ENCODE results near the gene ETV6. TPM values are rescaled to one million over a fixed set of nuclear protein-coding genes. Genes with fewer than 3 reads are reported as not detected.

Gene ETV6
- polyA plus RNA-seq, 2 of the 4 experiments (the other 2 are of a cell fraction): 4.0 to 7.0 TPM

DNA sequence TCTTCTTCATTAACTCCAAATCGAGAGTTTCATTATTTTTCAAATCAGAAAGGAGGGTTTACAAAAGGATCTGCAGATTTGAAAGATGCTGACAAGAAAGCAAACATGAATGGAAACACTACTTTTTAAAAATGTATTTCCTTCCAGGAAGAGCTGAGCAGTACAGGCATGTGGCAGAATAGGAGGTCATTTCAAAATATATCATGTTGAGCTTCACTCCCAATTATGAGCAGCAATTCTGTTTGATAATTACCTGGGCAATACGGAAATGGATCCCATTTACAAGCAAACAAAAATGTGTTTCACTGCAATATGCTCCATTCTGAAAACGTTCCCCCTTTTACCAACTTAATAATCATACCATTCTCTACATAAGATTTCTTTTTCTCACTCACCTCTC, 273.6 kb downstream of the ETV6 start:
- no peak for TF ChIP-seq POLR2AphosphoS2 (conservative IDR thresholded peaks at IDR 0.05; ENCODE audit: low read length)
- TF ChIP-seq, protein P1, sequence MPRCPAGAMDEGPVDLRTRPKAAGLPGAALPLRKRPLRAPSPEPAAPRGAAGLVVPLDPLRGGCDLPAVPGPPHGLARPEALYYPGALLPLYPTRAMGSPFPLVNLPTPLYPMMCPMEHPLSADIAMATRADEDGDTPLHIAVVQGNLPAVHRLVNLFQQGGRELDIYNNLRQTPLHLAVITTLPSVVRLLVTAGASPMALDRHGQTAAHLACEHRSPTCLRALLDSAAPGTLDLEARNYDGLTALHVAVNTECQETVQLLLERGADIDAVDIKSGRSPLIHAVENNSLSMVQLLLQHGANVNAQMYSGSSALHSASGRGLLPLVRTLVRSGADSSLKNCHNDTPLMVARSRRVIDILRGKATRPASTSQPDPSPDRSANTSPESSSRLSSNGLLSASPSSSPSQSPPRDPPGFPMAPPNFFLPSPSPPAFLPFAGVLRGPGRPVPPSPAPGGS (IDR thresholded peaks at IDR 0.05): no peak
- no peak for TF ChIP-seq GATA3 (IDR thresholded peaks at IDR 0.05; ENCODE audit: borderline replicate concordance)
- TF ChIP-seq HOXB5 (CRISPR knock-in tag; IDR thresholded peaks at IDR 0.05): no peak
- TF ChIP-seq CBX8 (IDR thresholded peaks at IDR 0.05): no peak
- TF ChIP-seq, protein P2, sequence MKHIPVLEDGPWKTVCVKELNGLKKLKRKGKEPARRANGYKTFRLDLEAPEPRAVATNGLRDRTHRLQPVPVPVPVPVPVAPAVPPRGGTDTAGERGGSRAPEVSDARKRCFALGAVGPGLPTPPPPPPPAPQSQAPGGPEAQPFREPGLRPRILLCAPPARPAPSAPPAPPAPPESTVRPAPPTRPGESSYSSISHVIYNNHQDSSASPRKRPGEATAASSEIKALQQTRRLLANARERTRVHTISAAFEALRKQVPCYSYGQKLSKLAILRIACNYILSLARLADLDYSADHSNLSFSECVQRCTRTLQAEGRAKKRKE (CRISPR knock-in tag; IDR thresholded peaks at IDR 0.05; ENCODE audit: low read depth): no peak
- TF ChIP-seq CHD4 (IDR thresholded peaks at IDR 0.05; ENCODE audit: borderline replicate concordance): no peak
- TF ChIP-seq, protein P3, sequence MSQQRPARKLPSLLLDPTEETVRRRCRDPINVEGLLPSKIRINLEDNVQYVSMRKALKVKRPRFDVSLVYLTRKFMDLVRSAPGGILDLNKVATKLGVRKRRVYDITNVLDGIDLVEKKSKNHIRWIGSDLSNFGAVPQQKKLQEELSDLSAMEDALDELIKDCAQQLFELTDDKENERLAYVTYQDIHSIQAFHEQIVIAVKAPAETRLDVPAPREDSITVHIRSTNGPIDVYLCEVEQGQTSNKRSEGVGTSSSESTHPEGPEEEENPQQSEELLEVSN (IDR thresholded peaks at IDR 0.05; ENCODE audit: borderline replicate concordance, low read depth): no peak
- no peak for TF ChIP-seq HOXA7 (CRISPR knock-in tag; IDR thresholded peaks at IDR 0.05)
- TF ChIP-seq EP300 (IDR thresholded peaks at IDR 0.05): no peak
- TF ChIP-seq CHD2 (IDR thresholded peaks at IDR 0.05; ENCODE audit: low read length, partially characterized antibody): no peak
- TF ChIP-seq NFE2L2 (conservative IDR thresholded peaks at IDR 0.05; ENCODE audit: low read length): no peak
- no peak for TF ChIP-seq ZC3H11A (IDR thresholded peaks at IDR 0.05)
- Histone ChIP-seq H3K4me1 (no peaks in the 10 kb centered on the region), H3K9me3 (0 out of 3 replicates have a peak, but pooled peaks cover 3% of the 10 kb centered on the region), H3K4me2 (no peak overlapping the region), H3K27ac (no peak overlapping the region), H3K4me3 (no peak overlapping the region)
- 8% methylated on average over 3 of the region's 3 CpGs for WGBS (ENCODE audit: missing lambda C conversion rate)
- ChIA-PET CTCF (interaction anchor here (2.1 kb wide), 1 partner anchor 14 kb away, joined by 5 read pairs; no protein-coding TSS in a partner anchor), POLR2A (no interaction called here)
- DNase-seq (ENCODE audit: low read depth in 1 of 2, low spot score in 1 of 2): no peak
- FAIRE-seq: no peak
- no peak for ATAC-seq

DNA sequence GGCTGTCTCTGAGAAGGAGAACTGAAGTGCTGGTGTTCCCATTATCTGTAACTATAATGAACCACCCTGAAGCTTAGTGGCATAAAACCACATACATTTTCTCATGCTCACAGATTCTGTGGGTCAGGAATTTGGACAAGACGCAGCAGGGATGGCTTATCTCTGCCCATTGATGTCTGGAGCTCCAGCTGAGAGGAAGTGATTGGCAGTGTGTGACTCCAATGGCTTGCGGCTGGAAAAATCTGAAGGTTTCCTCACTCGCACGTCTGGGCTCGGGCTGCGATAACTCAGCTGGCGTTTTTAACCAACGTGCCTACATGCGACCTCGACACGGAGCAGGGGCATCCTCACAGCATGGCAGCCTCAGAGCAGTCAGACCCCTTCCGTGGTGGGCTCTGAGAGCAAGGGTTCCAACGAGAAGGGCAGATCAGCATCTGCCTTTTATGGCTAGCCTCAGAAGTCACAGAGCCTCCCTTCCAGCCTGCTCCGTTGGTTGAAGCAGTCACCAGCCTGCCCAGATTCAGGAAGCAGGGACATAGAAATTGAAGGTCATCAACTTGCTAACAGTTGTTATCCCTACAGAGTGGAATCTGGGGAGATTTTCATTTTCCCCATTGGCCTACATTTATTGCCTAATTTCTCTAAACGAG, 277.9 kb downstream of the ETV6 start:
- no peak for FAIRE-seq
- H3K4me1 ChIP-seq: no peaks in the 10 kb centered on the region
- ChIA-PET POLR2A (no interaction called here), CTCF (no interaction called here)
- H3K4me3 ChIP-seq: no peak overlapping the region
- ATAC-seq: no peak; a peak in 1 of 6 replicates
- 54% methylated on average over 15 of the region's 15 CpGs for WGBS (ENCODE audit: missing lambda C conversion rate)
- 0 out of 3 replicates have a peak, but pooled peaks cover 3% of the 10 kb centered on the region for H3K9me3 ChIP-seq
- H3K4me2 ChIP-seq: no peak overlapping the region
- no peak overlapping the region for H3K27ac ChIP-seq
- no peak for TF ChIP-seq CHD2 (IDR thresholded peaks at IDR 0.05; ENCODE audit: low read length, partially characterized antibody)
- TF ChIP-seq FOSB (CRISPR knock-in tag; IDR thresholded peaks at IDR 0.05): no peak
- no peak for TF ChIP-seq PHF8 (IDR thresholded peaks at IDR 0.05; ENCODE audit: borderline replicate concordance, low read depth)
- no peak for TF ChIP-seq MAZ (IDR thresholded peaks at IDR 0.05; ENCODE audit: borderline replicate concordance, low read depth, low read length)
- TF ChIP-seq, protein P4, sequence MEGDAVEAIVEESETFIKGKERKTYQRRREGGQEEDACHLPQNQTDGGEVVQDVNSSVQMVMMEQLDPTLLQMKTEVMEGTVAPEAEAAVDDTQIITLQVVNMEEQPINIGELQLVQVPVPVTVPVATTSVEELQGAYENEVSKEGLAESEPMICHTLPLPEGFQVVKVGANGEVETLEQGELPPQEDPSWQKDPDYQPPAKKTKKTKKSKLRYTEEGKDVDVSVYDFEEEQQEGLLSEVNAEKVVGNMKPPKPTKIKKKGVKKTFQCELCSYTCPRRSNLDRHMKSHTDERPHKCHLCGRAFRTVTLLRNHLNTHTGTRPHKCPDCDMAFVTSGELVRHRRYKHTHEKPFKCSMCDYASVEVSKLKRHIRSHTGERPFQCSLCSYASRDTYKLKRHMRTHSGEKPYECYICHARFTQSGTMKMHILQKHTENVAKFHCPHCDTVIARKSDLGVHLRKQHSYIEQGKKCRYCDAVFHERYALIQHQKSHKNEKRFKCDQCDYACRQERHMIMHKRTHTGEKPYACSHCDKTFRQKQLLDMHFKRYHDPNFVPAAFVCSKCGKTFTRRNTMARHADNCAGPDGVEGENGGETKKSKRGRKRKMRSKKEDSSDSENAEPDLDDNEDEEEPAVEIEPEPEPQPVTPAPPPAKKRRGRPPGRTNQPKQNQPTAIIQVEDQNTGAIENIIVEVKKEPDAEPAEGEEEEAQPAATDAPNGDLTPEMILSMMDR (IDR thresholded peaks at IDR 0.05): no peak
- TF ChIP-seq, protein P5, sequence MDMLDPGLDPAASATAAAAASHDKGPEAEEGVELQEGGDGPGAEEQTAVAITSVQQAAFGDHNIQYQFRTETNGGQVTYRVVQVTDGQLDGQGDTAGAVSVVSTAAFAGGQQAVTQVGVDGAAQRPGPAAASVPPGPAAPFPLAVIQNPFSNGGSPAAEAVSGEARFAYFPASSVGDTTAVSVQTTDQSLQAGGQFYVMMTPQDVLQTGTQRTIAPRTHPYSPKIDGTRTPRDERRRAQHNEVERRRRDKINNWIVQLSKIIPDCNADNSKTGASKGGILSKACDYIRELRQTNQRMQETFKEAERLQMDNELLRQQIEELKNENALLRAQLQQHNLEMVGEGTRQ (IDR thresholded peaks at IDR 0.05): no peak
- TF ChIP-seq GATA3 (IDR thresholded peaks at IDR 0.05; ENCODE audit: borderline replicate concordance): no peak
- no peak for TF ChIP-seq JUNB (IDR thresholded peaks at IDR 0.05)
- no peak for TF ChIP-seq NR3C1 (IDR thresholded peaks at IDR 0.05)
- TF ChIP-seq, protein P6, sequence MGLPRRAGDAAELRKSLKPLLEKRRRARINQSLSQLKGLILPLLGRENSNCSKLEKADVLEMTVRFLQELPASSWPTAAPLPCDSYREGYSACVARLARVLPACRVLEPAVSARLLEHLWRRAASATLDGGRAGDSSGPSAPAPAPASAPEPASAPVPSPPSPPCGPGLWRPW (IDR thresholded peaks at IDR 0.05): no peak
- DNase-seq (ENCODE audit: low read depth in 1 of 2, low spot score in 1 of 2): no peak

All from A549 (cell line).